Fibroblast of skin of scalp (primary cell): Measurements from ENCODE around the gene CCM2L.

Experiments
- DNase-seq: peaks from one replicate; pipeline ENCODE4 v3.0.0-alpha.2; 2013

CCM2L gene

GRCh38 chr20:31996996-31997395, 13.2 kb upstream of the CCM2L start:
- no peak for DNase-seq

GRCh38 chr20:31998246-31998645, 12.0 kb upstream of the CCM2L start:
- DNase-seq = no peak

GRCh38 chr20:32003325-32003724, 6.9 kb upstream of the CCM2L start:
- no peak for DNase-seq

- peak; percentile 17 for DNase-seq
These were observed 5.3 kb upstream of the CCM2L start for GRCh38 chr20:32004963-32005362.

GRCh38 chr20:32006053-32006452, 4.2 kb upstream of the CCM2L start:
- no peak for DNase-seq

GRCh38 chr20:32006841-32007786, 3.1 kb upstream of the CCM2L start:
- DNase-seq = peak; percentile 5

- DNase-seq = peak; percentile 4
These were observed 2.2 kb upstream of the CCM2L start for GRCh38 chr20:32007787-32008616.

- DNase-seq = no peak
These were observed 674 bp upstream of the CCM2L start for GRCh38 chr20:32009564-32009963.

- DNase-seq = no peak
These were observed 428 bp downstream of the CCM2L start for GRCh38 chr20:32010666-32011065.

GRCh38 chr20:32012159-32012688, 2.0 kb downstream of the CCM2L start:
- no peak for DNase-seq

- DNase-seq = no peak
These were observed 3.1 kb downstream of the CCM2L start for GRCh38 chr20:32013326-32013725.

- DNase-seq = no peak
These were observed 7.5 kb downstream of the CCM2L start for GRCh38 chr20:32017711-32018251.

- no peak for DNase-seq
These were observed 8.3 kb downstream of the CCM2L start for GRCh38 chr20:32018269-32019155.

GRCh38 chr20:32019156-32019510, 8.9 kb downstream of the CCM2L start:
- no peak for DNase-seq

- no peak for DNase-seq
These were observed 9.6 kb downstream of the CCM2L start for GRCh38 chr20:32019563-32020463.

- DNase-seq = no peak
These were observed 10.9 kb downstream of the CCM2L start for GRCh38 chr20:32021091-32021490.

- no peak for DNase-seq
These were observed 14.6 kb downstream of the CCM2L start for GRCh38 chr20:32024683-32025295.

GRCh38 chr20:32027643-32028042, 17.4 kb downstream of the CCM2L start:
- no peak for DNase-seq

GRCh38 chr20:32028647-32029372, 18.6 kb downstream of the CCM2L start:
- DNase-seq = peak; percentile 11

- no peak for DNase-seq
These were observed 19.3 kb downstream of the CCM2L start for GRCh38 chr20:32029561-32029960.
